Activated naive CD4-positive, alpha-beta T cell treated with anti-CD3 and anti-CD28 coated beads, Interleukin-2, amount 10 ng/mL, durations not matched to agents 7 days and 5 days (primary cell): ENCODE data around the gene CACNA2D2.

Experiments used
- CTCF ChIA-PET: fragments of 350-600 bp; sonication (Branson Sonifier 250); formaldehyde crosslinking; loops from one replicate; lab custom pipeline; 2021; ENCODE audit warnings: antibody characterized with exemption; lab: Charles Lee
- DNase-seq: peaks from one replicate; pipeline ENCODE4 v3.0.0-alpha.2; 2020
- H3K27ac Mint-ChIP-seq: one replicate; pipeline ENCODE4 v1.8.0; 2021; ENCODE audit warnings: mild to moderate bottlenecking, moderate library complexity, mixed read lengths
- H3K27me3 Mint-ChIP-seq: one replicate; pipeline ENCODE4 v1.8.0; 2021; ENCODE audit warnings: mild to moderate bottlenecking, mixed read lengths
- H3K36me3 Mint-ChIP-seq: one replicate; pipeline ENCODE4 v1.8.0; 2021; ENCODE audit warnings: mixed read lengths
- H3K4me1 Mint-ChIP-seq: one replicate; pipeline ENCODE4 v1.8.0; 2021; ENCODE audit warnings: mixed read lengths
- H3K4me3 Mint-ChIP-seq: one replicate; pipeline ENCODE4 v1.8.0; 2021; ENCODE audit warnings: mild to moderate bottlenecking, moderate library complexity, mixed read lengths
- H3K9me3 Mint-ChIP-seq: one replicate; pipeline ENCODE4 v1.8.0; 2021; ENCODE audit warnings: mixed read lengths

The CACNA2D2 gene

DNA sequence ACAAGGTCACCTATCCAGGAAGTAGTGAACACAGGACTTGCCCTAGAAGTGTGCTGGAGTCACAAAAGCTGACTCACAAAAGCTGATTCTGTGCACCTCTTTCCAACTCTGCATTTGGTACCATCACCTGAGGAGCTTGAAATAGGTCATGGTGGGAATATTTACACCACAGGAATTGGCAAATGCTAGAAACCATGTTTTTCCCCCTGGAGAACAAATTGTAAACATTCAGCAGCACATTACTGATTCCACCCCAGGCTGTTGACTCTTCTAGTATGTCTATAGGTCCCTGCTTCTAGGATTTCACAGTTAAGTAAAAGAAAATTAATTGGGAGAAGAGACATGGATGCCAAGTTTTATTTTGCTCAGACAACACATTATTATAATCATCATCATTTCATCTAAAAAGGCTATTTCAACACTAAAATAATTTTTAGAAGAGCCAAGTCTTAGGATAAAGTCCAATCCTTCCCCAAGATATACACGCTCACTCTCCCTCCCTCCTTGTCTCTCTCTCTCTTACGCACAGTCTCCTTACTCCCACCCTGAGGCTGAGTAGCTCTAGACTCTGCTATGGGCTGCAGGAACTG lies 24.7 kb downstream of the CACNA2D2 start:
- H3K27me3 Mint-ChIP-seq: peaks cover 10% of the 10 kb centered on the region
- no peaks in the 10 kb centered on the region for H3K9me3 Mint-ChIP-seq
- peaks cover 3% of the 10 kb centered on the region for H3K4me1 Mint-ChIP-seq
- H3K4me3 Mint-ChIP-seq: no peak overlapping the region
- H3K36me3 Mint-ChIP-seq: no peaks in the 10 kb centered on the region
- no peak for DNase-seq
- CTCF ChIA-PET: no interaction called here
- H3K27ac Mint-ChIP-seq: peak overlapping the region; percentile 34

GRCh38 chr3:50478051-50478450 lies 25.4 kb downstream of the CACNA2D2 start:
- Mint-ChIP-seq H3K4me3 (no peak overlapping the region), H3K27ac (no peak overlapping the region), H3K9me3 (no peaks in the 10 kb centered on the region), H3K4me1 (peaks cover 3% of the 10 kb centered on the region), H3K27me3 (peaks cover 14% of the 10 kb centered on the region), H3K36me3 (no peaks in the 10 kb centered on the region)
- no peak for DNase-seq
- CTCF ChIA-PET: no interaction called here

GRCh38 chr3:50475348-50475747 lies 28.1 kb downstream of the CACNA2D2 start:
- H3K4me1 Mint-ChIP-seq: peaks cover under 1% of the 10 kb centered on the region
- no peak overlapping the region for H3K4me3 Mint-ChIP-seq
- H3K9me3 Mint-ChIP-seq: no peaks in the 10 kb centered on the region
- CTCF ChIA-PET: no interaction called here
- H3K27ac Mint-ChIP-seq: no peak overlapping the region
- H3K27me3 Mint-ChIP-seq: peaks cover 11% of the 10 kb centered on the region
- no peaks in the 10 kb centered on the region for H3K36me3 Mint-ChIP-seq
- DNase-seq: no peak

DNA sequence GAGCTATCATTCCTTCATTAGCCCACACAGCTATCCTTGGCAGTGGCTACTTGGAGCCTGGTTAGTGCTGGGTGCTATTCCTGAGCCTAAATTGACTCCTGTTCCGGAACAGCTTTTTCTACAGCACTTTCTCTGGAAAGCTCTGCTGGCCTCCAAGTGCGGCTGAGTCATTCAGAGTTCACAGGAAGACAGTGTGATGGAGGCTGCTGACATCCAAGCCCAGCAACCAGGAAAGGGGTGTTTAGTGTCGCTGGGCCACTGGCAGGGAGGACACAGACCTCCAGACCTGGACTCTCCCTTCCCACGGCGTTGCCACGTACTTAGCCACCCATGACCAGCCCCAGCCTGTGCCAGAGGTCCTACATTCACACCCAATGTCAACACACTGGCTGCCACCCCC lies 28.7 kb downstream of the CACNA2D2 start:
- Mint-ChIP-seq H3K4me1 (no peaks in the 10 kb centered on the region), H3K9me3 (no peaks in the 10 kb centered on the region), H3K27me3 (peaks cover 14% of the 10 kb centered on the region), H3K4me3 (no peak overlapping the region), H3K27ac (no peak overlapping the region), H3K36me3 (no peaks in the 10 kb centered on the region)
- no peak for DNase-seq
- CTCF ChIA-PET: interaction anchor here (0.6 to 1.2 kb wide), 3 partner anchors 12 to 75 kb away, joined by 3 read pairs; no protein-coding TSS in a partner anchor

GRCh38 chr3:50473768-50474167 lies 29.7 kb downstream of the CACNA2D2 start:
- Mint-ChIP-seq H3K9me3 (no peaks in the 10 kb centered on the region), H3K36me3 (no peaks in the 10 kb centered on the region), H3K27ac (no peak overlapping the region), H3K4me1 (no peaks in the 10 kb centered on the region), H3K4me3 (no peak overlapping the region), H3K27me3 (peaks cover 23% of the 10 kb centered on the region)
- DNase-seq: no peak
- CTCF ChIA-PET: interaction anchor here (1.1 to 1.4 kb wide), 4 partner anchors 13 to 144 kb away, joined by 3 read pairs; no protein-coding TSS in a partner anchor

DNA sequence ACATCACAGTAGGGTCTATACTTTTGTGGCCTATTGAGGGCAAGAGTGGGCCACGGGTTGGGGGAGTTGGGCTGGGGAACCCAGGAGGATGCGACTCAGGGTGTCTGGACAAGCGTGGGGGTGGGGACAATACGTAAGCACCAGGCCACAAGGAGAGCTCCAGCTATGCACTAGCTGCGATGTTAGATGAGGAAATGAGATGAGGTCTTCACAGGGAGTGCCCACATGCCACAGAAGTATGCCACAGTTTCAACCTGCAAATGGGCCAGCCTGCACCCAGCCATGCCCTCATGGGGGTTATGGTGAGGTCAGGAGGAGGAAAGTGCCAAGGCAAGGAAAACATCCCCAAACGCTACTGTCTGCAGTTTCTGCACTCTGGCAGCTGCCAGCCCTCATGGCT lies 30.5 kb downstream of the CACNA2D2 start:
- H3K27ac Mint-ChIP-seq: no peak overlapping the region
- no peak for DNase-seq
- no peaks in the 10 kb centered on the region for H3K9me3 Mint-ChIP-seq
- H3K4me3 Mint-ChIP-seq: no peak overlapping the region
- CTCF ChIA-PET: interaction anchor here (1.4 kb wide), 1 partner anchor 145 kb away, joined by 3 read pairs; no protein-coding TSS in a partner anchor
- peaks cover 28% of the 10 kb centered on the region for H3K27me3 Mint-ChIP-seq
- H3K4me1 Mint-ChIP-seq: no peaks in the 10 kb centered on the region
- H3K36me3 Mint-ChIP-seq: no peaks in the 10 kb centered on the region

DNA sequence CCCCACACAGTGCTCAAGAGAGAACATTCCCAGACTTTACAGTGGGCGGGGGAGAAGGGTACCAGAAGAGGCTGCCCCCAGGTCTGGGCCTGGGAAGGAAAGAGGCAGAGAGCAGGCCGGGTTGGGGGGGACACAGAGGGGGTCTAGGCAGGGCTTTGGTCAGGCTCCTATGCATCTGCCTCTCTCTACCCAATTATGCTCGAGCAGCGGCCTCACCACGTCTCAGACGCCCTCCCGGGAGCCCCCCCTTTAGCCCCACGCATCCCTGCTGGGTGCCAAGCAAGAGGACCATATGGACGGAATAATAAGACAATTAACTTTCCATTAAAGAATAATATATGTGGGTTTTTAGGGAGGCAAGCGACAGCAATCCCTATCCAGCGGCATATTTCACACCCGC lies 32.8 kb downstream of the CACNA2D2 start:
- Mint-ChIP-seq H3K27me3 (peaks cover 28% of the 10 kb centered on the region), H3K4me3 (no peak overlapping the region), H3K27ac (no peak overlapping the region), H3K4me1 (no peaks in the 10 kb centered on the region), H3K9me3 (no peaks in the 10 kb centered on the region), H3K36me3 (no peaks in the 10 kb centered on the region)
- DNase-seq: no peak
- CTCF ChIA-PET: no interaction called here

DNA sequence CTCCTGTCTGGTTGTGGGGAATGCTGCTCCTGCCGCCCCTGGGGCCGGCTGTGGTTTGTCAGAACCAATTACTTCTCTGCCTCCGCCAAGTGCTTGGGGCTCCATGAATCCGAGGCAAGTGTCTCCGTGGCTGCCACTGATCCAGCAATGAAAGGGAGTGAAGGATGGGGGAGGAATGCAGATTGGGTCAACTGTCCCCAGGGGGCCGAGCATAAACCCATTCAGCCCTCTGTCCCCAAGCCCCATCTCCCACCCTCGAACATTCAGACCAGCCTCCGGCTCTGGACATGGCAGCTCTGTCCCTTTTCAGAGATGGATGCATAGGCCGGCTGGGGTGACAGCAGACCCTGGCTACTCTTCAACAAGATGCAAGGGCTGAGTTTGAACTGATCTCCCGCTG lies 35.5 kb downstream of the CACNA2D2 start:
- DNase-seq: no peak
- Mint-ChIP-seq H3K4me1 (no peaks in the 10 kb centered on the region), H3K27ac (no peak overlapping the region), H3K9me3 (no peaks in the 10 kb centered on the region), H3K4me3 (no peak overlapping the region), H3K27me3 (peaks cover 30% of the 10 kb centered on the region), H3K36me3 (no peaks in the 10 kb centered on the region)
- CTCF ChIA-PET: no interaction called here

DNA sequence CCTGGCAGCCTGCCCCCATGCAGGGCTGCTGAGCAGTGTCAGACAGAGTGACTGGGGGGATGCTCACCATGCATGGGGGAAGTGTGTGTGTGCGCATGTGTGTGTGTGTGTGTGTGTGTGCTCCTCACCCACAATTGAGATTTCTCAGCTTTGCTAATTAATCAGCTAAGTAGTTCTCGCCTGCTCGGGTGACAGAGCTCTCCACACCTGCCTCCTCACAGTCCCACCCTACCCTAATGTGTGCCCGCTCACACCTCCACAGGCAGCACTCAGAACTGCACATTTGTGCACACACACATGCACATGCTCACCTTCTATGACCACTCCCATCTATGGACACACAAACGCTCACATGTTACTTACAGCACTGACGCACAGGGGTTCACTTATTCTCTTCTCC lies 37.3 kb downstream of the CACNA2D2 start:
- no peak overlapping the region for H3K4me3 Mint-ChIP-seq
- no peak for DNase-seq
- H3K9me3 Mint-ChIP-seq: no peaks in the 10 kb centered on the region
- no peaks in the 10 kb centered on the region for H3K4me1 Mint-ChIP-seq
- H3K27me3 Mint-ChIP-seq: peaks cover 41% of the 10 kb centered on the region
- CTCF ChIA-PET: interaction anchor here (2.1 kb wide), 1 partner anchor 43 kb away, joined by 5 read pairs; no protein-coding TSS in a partner anchor
- no peaks in the 10 kb centered on the region for H3K36me3 Mint-ChIP-seq
- H3K27ac Mint-ChIP-seq: no peak overlapping the region

GRCh38 chr3:50464569-50464968 lies 38.9 kb downstream of the CACNA2D2 start:
- CTCF ChIA-PET: no interaction called here
- Mint-ChIP-seq H3K4me3 (no peak overlapping the region), H3K27ac (no peak overlapping the region), H3K9me3 (no peaks in the 10 kb centered on the region), H3K27me3 (peaks cover 44% of the 10 kb centered on the region), H3K36me3 (no peaks in the 10 kb centered on the region), H3K4me1 (no peaks in the 10 kb centered on the region)
- no peak for DNase-seq

GRCh38 chr3:50459785-50460184 lies 43.6 kb downstream of the CACNA2D2 start:
- no peaks in the 10 kb centered on the region for H3K9me3 Mint-ChIP-seq
- no peak for DNase-seq
- CTCF ChIA-PET: no interaction called here
- no peaks in the 10 kb centered on the region for H3K4me1 Mint-ChIP-seq
- no peak overlapping the region for H3K4me3 Mint-ChIP-seq
- no peaks in the 10 kb centered on the region for H3K36me3 Mint-ChIP-seq
- H3K27ac Mint-ChIP-seq: no peak overlapping the region
- H3K27me3 Mint-ChIP-seq: peaks cover 44% of the 10 kb centered on the region

GRCh38 chr3:50457988-50458387 lies 45.4 kb downstream of the CACNA2D2 start:
- CTCF ChIA-PET: interaction anchor here (1.3 kb wide), 1 partner anchor 85 kb away, joined by 5 read pairs; no protein-coding TSS in a partner anchor
- no peaks in the 10 kb centered on the region for H3K9me3 Mint-ChIP-seq
- H3K4me3 Mint-ChIP-seq: no peak overlapping the region
- H3K4me1 Mint-ChIP-seq: no peaks in the 10 kb centered on the region
- peaks cover 41% of the 10 kb centered on the region for H3K27me3 Mint-ChIP-seq
- H3K27ac Mint-ChIP-seq: no peak overlapping the region
- no peak for DNase-seq
- H3K36me3 Mint-ChIP-seq: no peaks in the 10 kb centered on the region

DNA sequence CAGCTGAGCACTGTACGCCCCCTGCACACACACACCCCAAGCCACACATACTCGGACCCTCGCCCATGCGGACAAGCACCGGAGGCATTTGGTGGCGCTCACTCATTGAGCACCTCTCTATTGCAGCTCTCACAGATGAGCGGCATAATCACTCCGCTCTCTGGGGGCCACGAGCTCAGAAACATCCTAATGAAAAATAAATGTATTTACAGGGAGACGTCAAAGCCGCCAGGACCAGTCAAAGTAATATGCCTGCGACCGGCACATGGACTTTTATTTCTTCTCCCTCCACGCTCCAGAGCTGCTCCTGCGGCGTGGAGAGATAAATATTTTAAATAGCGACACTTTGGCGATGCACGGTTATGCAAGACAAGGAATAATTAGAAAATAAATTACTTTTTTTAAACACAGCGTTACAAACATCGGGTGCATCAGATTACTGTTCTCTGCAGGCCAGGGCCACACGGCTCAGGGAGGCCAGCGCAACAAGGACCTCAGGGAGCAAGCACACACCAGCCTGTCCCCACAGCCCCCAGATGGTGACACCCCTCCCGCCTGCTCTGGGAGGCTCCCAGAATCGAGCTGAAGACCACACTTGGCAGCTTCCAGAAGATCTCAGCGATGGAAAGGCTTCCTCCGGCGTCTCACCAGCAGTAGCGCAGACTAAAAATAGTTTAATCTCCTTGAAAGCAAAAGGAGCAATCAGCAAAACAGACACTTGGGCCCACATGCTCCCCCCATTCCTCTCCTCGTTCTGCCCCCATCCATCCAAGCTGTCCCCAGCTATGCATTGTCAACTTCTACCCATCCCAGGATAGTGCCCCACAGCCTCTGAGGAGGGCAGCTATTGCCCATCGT lies 48.0 kb downstream of the CACNA2D2 start:
- DNase-seq: no peak
- CTCF ChIA-PET: interaction anchor here (0.8 kb wide), 1 partner anchor 86 kb away, joined by 3 read pairs; no protein-coding TSS in a partner anchor
- Mint-ChIP-seq H3K27me3 (peaks cover 24% of the 10 kb centered on the region), H3K9me3 (no peaks in the 10 kb centered on the region), H3K4me1 (peaks cover 12% of the 10 kb centered on the region), H3K4me3 (no peak overlapping the region), H3K27ac (no peak overlapping the region), H3K36me3 (no peaks in the 10 kb centered on the region)

- CTCF ChIA-PET: interaction anchor here (0.8 kb wide), 1 partner anchor 19 kb away, joined by 3 read pairs; no protein-coding TSS in a partner anchor
- Mint-ChIP-seq H3K4me1 (peaks cover 20% of the 10 kb centered on the region), H3K9me3 (no peaks in the 10 kb centered on the region), H3K4me3 (no peak overlapping the region), H3K27ac (no peak overlapping the region), H3K36me3 (no peaks in the 10 kb centered on the region), H3K27me3 (peaks cover 22% of the 10 kb centered on the region)
- DNase-seq: no peak
These were observed 48.9 kb downstream of the CACNA2D2 start for GRCh38 chr3:50454481-50455070.
